Right renal pelvis (tissue), 4 donors: ENCODE data around the gene COQ9. TPM values are rescaled to one million over a fixed set of nuclear protein-coding genes. Genes with fewer than 3 reads are reported as not detected.
"Not testable (repeated sequence)": the region's sequence is repeated elsewhere in the genome, so short reads cannot be mapped to it uniquely, and the experiment has no call there.

Experiments used
- DNase-seq, 4 donors: peaks; one replicate each; pipeline ENCODE4 v3.0.0-alpha.2; 2013; ENCODE audit warnings: low read depth in 4 of 4, low spot score in 3 of 4, missing footprints in 1 of 4
- polyA plus RNA-seq, 4 donors: library from polyadenylated mRNA; unstranded; fragments of 120-200 nt; gene quantifications; one replicate each; pipeline ENCODE4 v1.2.1, GENCODE V29; 2013; ENCODE audit not compliant: insufficient read length in 4 of 4

The COQ9 gene
- polyA plus RNA-seq, 4 donors, result 90.1 to 95.8 (median 91.5) TPM

- DNase-seq, result no peak
Observed at GRCh38 chr16:57484515-57485005, 37.3 kb downstream of the COQ9 start.

- DNase-seq, result no peak
Observed at GRCh38 chr16:57485091-57485915, 38.0 kb downstream of the COQ9 start.

DNA sequence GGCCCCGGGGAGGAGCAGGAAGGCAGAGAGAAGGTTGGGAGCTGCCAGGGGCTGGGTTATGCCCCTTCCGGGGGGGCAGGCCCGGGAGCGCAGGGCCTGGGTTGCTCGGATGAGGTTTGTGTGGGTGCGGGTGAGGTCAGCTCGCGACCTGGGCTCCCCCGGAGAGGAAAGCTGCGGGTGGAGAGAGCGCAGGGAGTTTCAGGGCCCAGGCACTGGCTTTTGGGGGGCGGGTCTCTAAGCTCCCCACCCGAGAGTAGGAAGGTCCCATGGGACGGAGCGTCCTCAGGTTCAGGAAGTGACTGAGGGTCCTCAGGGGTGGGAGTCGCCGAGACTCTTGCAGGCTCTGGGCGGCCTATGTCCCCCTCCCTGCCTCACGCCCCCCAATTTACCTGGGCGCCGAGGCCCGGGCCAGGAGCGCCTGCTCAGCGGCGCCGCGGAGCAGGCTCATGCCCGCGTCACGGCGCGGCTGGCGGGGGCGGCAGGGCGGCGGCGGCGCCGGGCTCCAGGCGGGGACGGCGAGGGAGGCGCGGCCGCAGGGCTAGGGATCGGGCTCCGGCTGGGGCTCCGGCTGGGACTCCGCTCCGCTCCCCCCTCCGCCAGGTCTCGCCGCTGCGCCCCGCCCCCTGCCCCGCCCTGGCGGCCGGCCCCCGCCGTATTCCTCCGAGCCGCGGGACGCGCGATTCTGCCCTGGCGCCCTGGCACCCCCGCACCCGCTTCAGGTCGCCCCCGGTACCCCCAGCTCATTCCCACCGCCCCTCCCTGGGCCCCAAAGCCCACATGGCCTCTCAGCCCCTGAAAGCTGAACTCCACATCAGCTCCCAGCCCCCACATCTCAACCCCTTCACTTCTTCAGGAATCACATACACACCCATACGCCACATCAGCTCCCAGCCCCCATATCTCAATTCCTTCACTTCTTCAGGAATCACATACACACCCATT, 38.9 kb downstream of the COQ9 start, which contains the start of gene DOK4:
Gene DOK4 (minus strand): TSS at position 578 of the 942 bp plus-strand sequence. CDS start 6,986 bp downstream, outside the sequence.
- DNase-seq, result no peak

- no peak for DNase-seq
Observed at GRCh38 chr16:57486858-57487834, 39.9 kb downstream of the COQ9 start.

- DNase-seq, result no peak
Observed at GRCh38 chr16:57489229-57489628, 42.0 kb downstream of the COQ9 start.

- DNase-seq, result no peak
Observed at GRCh38 chr16:57493767-57494166, 46.5 kb downstream of the COQ9 start.

- no peak for DNase-seq
Observed at GRCh38 chr16:57497121-57497520, 49.8 kb downstream of the COQ9 start.

DNA sequence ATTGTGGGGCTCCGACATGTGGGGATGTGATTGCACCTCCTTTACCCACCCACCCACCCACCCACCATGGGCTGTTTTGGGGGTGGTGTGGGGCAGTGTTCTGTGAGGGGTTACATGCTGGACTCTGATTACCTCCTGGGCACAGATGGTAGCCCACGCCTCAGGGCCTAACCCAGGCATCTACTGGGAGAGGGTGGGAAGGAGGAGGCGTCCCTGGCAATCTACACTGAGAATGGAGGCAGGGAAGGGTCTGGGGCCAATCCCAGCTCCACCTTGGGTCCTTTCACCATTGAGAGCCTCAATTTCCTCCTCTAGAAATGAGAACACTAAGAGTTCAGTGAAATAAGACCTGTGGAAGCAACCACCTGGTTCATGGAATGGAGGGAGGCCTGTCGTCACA, 50.8 kb downstream of the COQ9 start:
- DNase-seq, result no peak

DNA sequence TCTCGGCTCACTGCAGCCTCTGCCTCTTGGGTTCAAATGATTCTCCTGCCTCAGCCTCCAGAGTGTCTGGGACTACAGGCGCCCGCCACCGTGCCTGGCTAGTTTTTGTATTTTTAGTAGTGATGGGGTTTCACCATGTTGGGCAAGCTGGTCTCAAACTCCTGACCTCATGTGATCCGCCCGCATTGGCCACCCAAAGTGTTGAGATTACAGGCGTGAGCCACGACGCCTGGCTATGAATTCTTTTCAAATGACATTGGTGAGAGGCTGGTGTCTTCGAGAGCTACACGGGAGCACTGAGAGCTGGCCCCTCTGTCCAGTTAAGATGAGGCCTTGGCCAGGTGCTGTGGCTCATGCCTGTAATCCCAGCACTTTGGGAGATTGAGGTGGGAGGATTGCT, 52.7 kb downstream of the COQ9 start:
- not testable (repeated sequence) for DNase-seq

- no peak for DNase-seq
Observed at GRCh38 chr16:57500578-57501111, 53.4 kb downstream of the COQ9 start.

DNA sequence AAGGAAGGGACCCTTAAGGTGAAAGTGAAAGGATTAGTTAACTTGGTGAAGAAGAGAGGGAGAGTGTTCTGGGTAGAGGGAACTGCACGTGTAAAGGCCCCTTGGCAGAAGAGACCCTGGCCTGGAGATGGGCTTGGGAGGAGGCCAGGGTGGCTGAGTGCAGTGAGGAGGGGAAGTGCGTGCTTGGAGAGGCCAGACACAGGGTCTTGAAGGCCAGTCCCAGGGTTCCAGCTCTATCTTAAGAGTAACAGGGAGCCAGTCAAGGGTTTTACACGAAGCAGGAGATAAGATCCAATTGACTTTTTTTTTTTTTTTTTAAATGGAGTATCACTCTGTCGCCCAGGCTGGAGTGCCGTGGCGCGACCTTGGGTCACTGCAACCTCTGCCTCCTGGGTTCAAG, 54.2 kb downstream of the COQ9 start:
- DNase-seq, result no peak

DNA sequence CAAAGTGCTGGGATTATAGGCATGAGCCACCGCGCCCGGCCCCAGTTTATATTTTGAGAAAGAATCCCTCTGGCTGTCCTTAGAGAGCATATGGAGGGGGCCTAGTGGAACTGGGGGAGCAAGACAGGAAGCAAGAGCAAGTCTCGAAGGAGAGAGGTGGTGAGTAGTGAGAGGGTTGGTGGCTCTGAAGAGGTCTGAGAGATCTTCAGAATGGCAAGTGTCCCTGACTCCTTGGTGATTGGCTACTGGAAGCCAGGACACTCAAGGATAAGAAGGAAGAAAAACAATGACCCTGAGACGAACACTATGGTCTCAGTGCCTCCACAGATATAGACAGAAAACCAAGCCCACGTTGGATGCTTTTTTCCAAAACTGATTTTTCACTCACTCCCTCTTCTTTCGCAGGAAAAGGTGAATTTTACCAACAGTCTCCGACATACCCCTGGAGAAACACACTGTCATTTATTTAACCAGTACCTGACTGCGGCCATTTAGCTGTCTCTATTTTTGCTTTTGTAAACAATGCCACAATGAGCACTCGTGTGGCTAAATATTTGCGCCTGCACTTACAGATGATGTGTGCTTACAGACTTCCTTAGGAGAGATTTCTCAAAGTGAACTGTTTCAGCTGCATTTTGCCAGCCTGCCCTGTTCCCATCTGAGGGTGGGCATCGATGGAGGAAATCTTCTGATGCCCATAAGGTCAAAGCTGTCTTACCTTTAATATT, 54.9 kb downstream of the COQ9 start:
- DNase-seq, result no peak

DNA sequence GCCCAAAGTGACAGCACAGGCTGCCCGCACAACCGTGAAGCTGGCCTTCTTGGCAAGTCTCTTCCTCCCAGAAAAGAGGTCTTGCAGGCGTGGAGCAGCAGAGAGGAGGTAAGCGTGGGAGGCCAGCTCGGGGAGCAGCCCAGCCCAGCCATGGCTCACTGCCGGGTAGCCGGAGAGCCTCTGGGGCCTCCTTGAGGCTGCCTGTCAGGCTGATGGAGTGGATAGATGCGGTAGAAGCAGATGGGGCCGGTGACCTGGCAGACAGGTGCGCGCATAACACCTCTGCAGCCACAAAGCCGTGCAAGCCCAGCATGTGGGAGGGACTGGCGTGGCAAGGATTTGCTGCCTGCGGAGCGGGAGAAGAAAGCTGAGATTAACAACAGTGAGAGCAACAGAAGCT, 56.1 kb downstream of the COQ9 start:
- DNase-seq, result no peak

- DNase-seq, result no peak
Observed at GRCh38 chr16:57504001-57504400, 56.7 kb downstream of the COQ9 start.

GRCh38 chr16:57504491-57504890, 57.2 kb downstream of the COQ9 start:
- no peak for DNase-seq

DNA sequence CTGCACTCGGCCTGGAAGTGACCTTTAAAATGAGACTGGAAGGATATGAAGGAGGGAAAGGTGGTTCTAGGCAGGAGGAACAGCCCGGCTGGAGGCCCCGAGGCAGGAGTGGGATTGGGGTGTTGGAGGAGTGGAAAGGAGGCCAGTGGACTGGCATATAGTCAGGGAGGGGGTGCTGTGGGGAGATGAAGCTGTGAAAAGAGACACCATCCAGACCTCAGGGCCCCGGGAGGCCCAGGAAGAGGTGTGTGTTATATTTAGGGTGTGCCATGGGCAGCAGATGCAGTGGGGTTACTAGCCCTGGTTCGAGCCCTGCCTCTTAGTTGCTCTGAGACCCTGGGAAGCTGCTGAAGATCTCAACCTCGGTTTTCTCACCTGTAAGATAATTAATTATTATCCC, 57.9 kb downstream of the COQ9 start:
- DNase-seq, result no peak

GRCh38 chr16:57507136-57508034, 60.1 kb downstream of the COQ9 start:
- DNase-seq, result no peak

GRCh38 chr16:57508035-57508425, 60.8 kb downstream of the COQ9 start:
- no peak for DNase-seq
